GM23338 (cell line): ENCODE data around the gene PPFIBP2. TPM values are rescaled to one million over a fixed set of nuclear protein-coding genes. Genes with fewer than 3 reads are reported as not detected.

Source experiments
- ATAC-seq: fragments of 200-7000 bp; cut with Tn5 transposase; 3 replicates; pipeline ENCODE4 v1.9.1; 2020
- DNase-seq: peaks from one replicate; pipeline ENCODE4 v3.0.0-alpha.2; 2015; ENCODE audit warnings: low spot score
- H2AFZ ChIP-seq: fragments of 200-600 bp; sonication (generic); 2 replicates; pipeline ENCODE4 v1.8.0; 2016; ENCODE audit warnings: antibody characterized with exemption, mild to moderate bottlenecking, moderate library complexity
- H3F3A ChIP-seq: fragments of 200-600 bp; sonication (generic); replicated peaks from 2 replicates; pipeline ENCODE4 v1.8.0; 2017; ENCODE audit warnings: antibody characterized with exemption, mixed run types, low read depth
- H3K27ac ChIP-seq: fragments of 200-600 bp; sonication (generic); 2 replicates; pipeline ENCODE4 v1.6.1; 2016; ENCODE audit warnings: low read depth
- H3K27me3 ChIP-seq: fragments of 200-600 bp; sonication (generic); 2 replicates; pipeline ENCODE4 v1.8.0; 2016; ENCODE audit warnings: mild to moderate bottlenecking, mixed run types, moderate library complexity; ENCODE audit not compliant: insufficient read depth
- H3K36me3 ChIP-seq: fragments of 200-600 bp; sonication (generic); 2 replicates; pipeline ENCODE4 v1.8.0; 2016; ENCODE audit warnings: mild to moderate bottlenecking; ENCODE audit not compliant: insufficient read depth
- H3K4me1 ChIP-seq: fragments of 200-600 bp; sonication (generic); 2 replicates; pipeline ENCODE4 v1.8.0; 2016; ENCODE audit warnings: mild to moderate bottlenecking, moderate library complexity; ENCODE audit not compliant: insufficient read depth
- H3K4me2 ChIP-seq: fragments of 200-600 bp; sonication (generic); 2 replicates; pipeline ENCODE4 v1.7.1; 2017; ENCODE audit warnings: mixed run types
- H3K4me3 ChIP-seq: fragments of 200-600 bp; sonication (generic); 2 replicates; pipeline ENCODE4 v1.6.1; 2016; ENCODE audit warnings: mixed run types
- H3K79me2 ChIP-seq: fragments of 200-600 bp; sonication (generic); replicated peaks from 2 replicates; pipeline ENCODE4 v1.8.0; 2017; ENCODE audit warnings: mild to moderate bottlenecking; ENCODE audit not compliant: insufficient read depth
- H3K9me2 ChIP-seq: fragments of 200-600 bp; sonication (generic); 2 replicates; pipeline ENCODE4 v1.8.0; 2017; ENCODE audit not compliant: insufficient read depth
- H4K20me1 ChIP-seq: fragments of 200-600 bp; sonication (generic); replicated peaks from 2 replicates; pipeline ENCODE4 v1.8.0; 2017; ENCODE audit warnings: mild to moderate bottlenecking; ENCODE audit not compliant: insufficient read depth
- H3K27ac Mint-ChIP-seq: 2 replicates; pipeline ENCODE4 v1.8.0; 2020; ENCODE audit warnings: inconsistent platforms, mild to moderate bottlenecking, moderate library complexity, mixed read lengths
- H3K27me3 Mint-ChIP-seq: 3 replicates; pipeline ENCODE4 v1.8.0; 2022; ENCODE audit warnings: low read depth, mild to moderate bottlenecking, moderate library complexity, mixed read lengths, inconsistent platforms; ENCODE audit not compliant: insufficient read depth, poor library complexity
- H3K36me3 Mint-ChIP-seq: 3 replicates; pipeline ENCODE4 v1.8.0; 2021; ENCODE audit warnings: low read depth, mild to moderate bottlenecking, inconsistent platforms, moderate library complexity, mixed read lengths
- H3K4me1 Mint-ChIP-seq: 3 replicates; pipeline ENCODE4 v1.8.0; 2020; ENCODE audit warnings: mild to moderate bottlenecking, inconsistent platforms, mixed read lengths
- H3K4me3 Mint-ChIP-seq: 3 replicates; pipeline ENCODE4 v1.8.0; 2021; ENCODE audit warnings: moderate library complexity, mild to moderate bottlenecking, inconsistent platforms, mixed read lengths
- H3K9me3 Mint-ChIP-seq: 3 replicates; pipeline ENCODE4 v1.8.0; 2020; ENCODE audit warnings: moderate library complexity, mild to moderate bottlenecking, inconsistent platforms, mixed read lengths
- CREB1 ChIP-seq: fragments of 250-450 bp; sonication (Bioruptor Pico); IDR thresholded peaks from 2 replicates; pipeline ENCODE4 v1.5.0; 2020; ENCODE audit warnings: low read depth, mild to moderate bottlenecking, moderate library complexity
- EZH2 ChIP-seq: fragments of 200-600 bp; sonication (generic); IDR thresholded peaks from one replicate; pipeline ENCODE4 v1.8.0; 2017; ENCODE audit warnings: antibody characterized with exemption, mild to moderate bottlenecking, low read depth; ENCODE audit not compliant: unreplicated experiment
- EZH2phosphoT487 ChIP-seq: fragments of 200-600 bp; sonication (generic); IDR thresholded peaks from one replicate; pipeline ENCODE4 v1.8.1; 2018; ENCODE audit warnings: antibody characterized with exemption; ENCODE audit not compliant: unreplicated experiment
- JUNB ChIP-seq: IDR thresholded peaks from one replicate; pipeline ENCODE4 v1.6.1; 2016; ENCODE audit warnings: antibody characterized with exemption; ENCODE audit not compliant: unreplicated experiment
- NANOG ChIP-seq: IDR thresholded peaks from 2 replicates; pipeline ENCODE4 v1.6.1; 2016; ENCODE audit warnings: antibody characterized with exemption, borderline replicate concordance
- POLR2AphosphoS5 ChIP-seq: IDR thresholded peaks from 2 replicates; pipeline ENCODE4 v1.6.1; 2016; ENCODE audit warnings: antibody characterized with exemption, low read depth
- REST ChIP-seq: IDR thresholded peaks from one replicate; pipeline ENCODE4 v1.6.1; 2018; ENCODE audit warnings: antibody characterized with exemption; ENCODE audit not compliant: unreplicated experiment
- STAT1 ChIP-seq: IDR thresholded peaks from one replicate; pipeline ENCODE4 v1.6.1; 2016; ENCODE audit warnings: antibody characterized with exemption; ENCODE audit not compliant: unreplicated experiment
- ZNF114 ChIP-seq: fragments of 250-450 bp; sonication (Bioruptor Pico); IDR thresholded peaks from 2 replicates; pipeline ENCODE4 v1.5.0; 2020; ENCODE audit warnings: mild to moderate bottlenecking, moderate library complexity
- ZNF331 ChIP-seq: fragments of 250-450 bp; sonication (Bioruptor Pico); IDR thresholded peaks from 2 replicates; pipeline ENCODE4 v1.5.0; 2020; ENCODE audit warnings: low read depth, mild to moderate bottlenecking, moderate library complexity
- ZNF462 ChIP-seq: fragments of 250-450 bp; sonication (Bioruptor Pico); IDR thresholded peaks from 2 replicates; pipeline ENCODE4 v1.5.0; 2020; ENCODE audit warnings: mild to moderate bottlenecking, moderate library complexity
- polyA plus RNA-seq: library from polyadenylated mRNA; unstranded; fragments of >200 nt; fragmentation: Nextera tagmentation; extraction: Ambion mirVana; gene quantifications from 2 replicates; pipeline ENCODE4 v1.2.1, GENCODE V29; 2016
- total RNA-seq: library from RNA; depleted of rRNA; stranded (reverse); fragments of >200 nt; shearing (Covaris generic); gene quantifications from 2 replicates; pipeline ENCODE4 v1.2.3, GENCODE V29; 2014
- TF ChIP-seq, protein P1 (sequence below), 2 experiments: fragments of 200-600 bp in 1 of 2; sonication (generic) in 1 of 2; conservative IDR thresholded peaks; 2 replicates each; pipeline versions ENCODE4 v1.5.1 to v1.6.1; 2016 to 2017; ENCODE audit warnings: antibody characterized with exemption in 2 of 2, low read depth in 2 of 2, mild to moderate bottlenecking in 2 of 2, moderate library complexity in 1 of 2
- TF ChIP-seq, protein P2 (sequence below): IDR thresholded peaks from 2 replicates; pipeline ENCODE4 v1.6.1; 2016; ENCODE audit warnings: antibody characterized with exemption

The PPFIBP2 gene
- total and polyA plus RNA-seq, 2 experiments from 2014 or later, result 7.1 to 14.8 TPM

- H3K27ac Mint-ChIP-seq, result no peak overlapping the region
- H3K9me2 ChIP-seq, result no peaks in the 10 kb centered on the region; the same call in 1 of the 2 replicates
- no peaks in the 10 kb centered on the region for H3K27me3 Mint-ChIP-seq
- H3K79me2 ChIP-seq, result no peaks in the 10 kb centered on the region
- H3K36me3 Mint-ChIP-seq, result no peaks in the 10 kb centered on the region
- H3K27me3 ChIP-seq, result no peaks in the 10 kb centered on the region
- H3K4me3 Mint-ChIP-seq, result no peak overlapping the region
- DNase-seq (no peak), ATAC-seq (no peak)
- H3K4me1 Mint-ChIP-seq, result no peaks in the 10 kb centered on the region
- H3K9me3 Mint-ChIP-seq, result no peaks in the 10 kb centered on the region
- H3K36me3 ChIP-seq, result no peaks in the 10 kb centered on the region
- no peak overlapping the region for H3K27ac ChIP-seq
- H2AFZ ChIP-seq, result no peak overlapping the region
- 0 out of 2 replicates have a peak, but pooled peaks cover 3% of the 10 kb centered on the region for H3K4me1 ChIP-seq
- H3F3A ChIP-seq, result no peaks in the 10 kb centered on the region
- no peaks in the 10 kb centered on the region for H4K20me1 ChIP-seq
- no peak overlapping the region for H3K4me3 ChIP-seq
- TF ChIP-seq JUNB, result no peak
- no peak for TF ChIP-seq NANOG
- TF ChIP-seq ZNF331 (CRISPR knock-in tag), result no peak
- no peak for TF ChIP-seq POLR2AphosphoS5
- no peak for TF ChIP-seq EZH2
- TF ChIP-seq EZH2phosphoT487, result no peak
- no peak for TF ChIP-seq CREB1 (CRISPR knock-in tag)
- TF ChIP-seq ZNF114 (CRISPR knock-in tag), result no peak
- TF ChIP-seq, protein P1, sequence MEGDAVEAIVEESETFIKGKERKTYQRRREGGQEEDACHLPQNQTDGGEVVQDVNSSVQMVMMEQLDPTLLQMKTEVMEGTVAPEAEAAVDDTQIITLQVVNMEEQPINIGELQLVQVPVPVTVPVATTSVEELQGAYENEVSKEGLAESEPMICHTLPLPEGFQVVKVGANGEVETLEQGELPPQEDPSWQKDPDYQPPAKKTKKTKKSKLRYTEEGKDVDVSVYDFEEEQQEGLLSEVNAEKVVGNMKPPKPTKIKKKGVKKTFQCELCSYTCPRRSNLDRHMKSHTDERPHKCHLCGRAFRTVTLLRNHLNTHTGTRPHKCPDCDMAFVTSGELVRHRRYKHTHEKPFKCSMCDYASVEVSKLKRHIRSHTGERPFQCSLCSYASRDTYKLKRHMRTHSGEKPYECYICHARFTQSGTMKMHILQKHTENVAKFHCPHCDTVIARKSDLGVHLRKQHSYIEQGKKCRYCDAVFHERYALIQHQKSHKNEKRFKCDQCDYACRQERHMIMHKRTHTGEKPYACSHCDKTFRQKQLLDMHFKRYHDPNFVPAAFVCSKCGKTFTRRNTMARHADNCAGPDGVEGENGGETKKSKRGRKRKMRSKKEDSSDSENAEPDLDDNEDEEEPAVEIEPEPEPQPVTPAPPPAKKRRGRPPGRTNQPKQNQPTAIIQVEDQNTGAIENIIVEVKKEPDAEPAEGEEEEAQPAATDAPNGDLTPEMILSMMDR (conservative IDR thresholded peaks at IDR 0.05; ENCODE audit: low read depth in 2 of 2), result no peak
- TF ChIP-seq, protein P2, sequence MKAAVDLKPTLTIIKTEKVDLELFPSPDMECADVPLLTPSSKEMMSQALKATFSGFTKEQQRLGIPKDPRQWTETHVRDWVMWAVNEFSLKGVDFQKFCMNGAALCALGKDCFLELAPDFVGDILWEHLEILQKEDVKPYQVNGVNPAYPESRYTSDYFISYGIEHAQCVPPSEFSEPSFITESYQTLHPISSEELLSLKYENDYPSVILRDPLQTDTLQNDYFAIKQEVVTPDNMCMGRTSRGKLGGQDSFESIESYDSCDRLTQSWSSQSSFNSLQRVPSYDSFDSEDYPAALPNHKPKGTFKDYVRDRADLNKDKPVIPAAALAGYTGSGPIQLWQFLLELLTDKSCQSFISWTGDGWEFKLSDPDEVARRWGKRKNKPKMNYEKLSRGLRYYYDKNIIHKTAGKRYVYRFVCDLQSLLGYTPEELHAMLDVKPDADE, result no peak
- TF ChIP-seq REST, result no peak
- no peak for TF ChIP-seq ZNF462 (CRISPR knock-in tag)
- no peak for TF ChIP-seq STAT1
- no peak overlapping the region for H3K4me2 ChIP-seq
Observed at GRCh38 chr11:7506243-7506642, 7.6 kb upstream of the PPFIBP2 start.
